ENCODE results near the gene TGFBR2. TPM values are rescaled to one million over a fixed set of nuclear protein-coding genes. Genes with fewer than 3 reads are reported as not detected.

The TGFBR2 gene
- polyA plus RNA-seq, 3 donors = 46.6 to 60.3 (median 57.0) TPM

DNA sequence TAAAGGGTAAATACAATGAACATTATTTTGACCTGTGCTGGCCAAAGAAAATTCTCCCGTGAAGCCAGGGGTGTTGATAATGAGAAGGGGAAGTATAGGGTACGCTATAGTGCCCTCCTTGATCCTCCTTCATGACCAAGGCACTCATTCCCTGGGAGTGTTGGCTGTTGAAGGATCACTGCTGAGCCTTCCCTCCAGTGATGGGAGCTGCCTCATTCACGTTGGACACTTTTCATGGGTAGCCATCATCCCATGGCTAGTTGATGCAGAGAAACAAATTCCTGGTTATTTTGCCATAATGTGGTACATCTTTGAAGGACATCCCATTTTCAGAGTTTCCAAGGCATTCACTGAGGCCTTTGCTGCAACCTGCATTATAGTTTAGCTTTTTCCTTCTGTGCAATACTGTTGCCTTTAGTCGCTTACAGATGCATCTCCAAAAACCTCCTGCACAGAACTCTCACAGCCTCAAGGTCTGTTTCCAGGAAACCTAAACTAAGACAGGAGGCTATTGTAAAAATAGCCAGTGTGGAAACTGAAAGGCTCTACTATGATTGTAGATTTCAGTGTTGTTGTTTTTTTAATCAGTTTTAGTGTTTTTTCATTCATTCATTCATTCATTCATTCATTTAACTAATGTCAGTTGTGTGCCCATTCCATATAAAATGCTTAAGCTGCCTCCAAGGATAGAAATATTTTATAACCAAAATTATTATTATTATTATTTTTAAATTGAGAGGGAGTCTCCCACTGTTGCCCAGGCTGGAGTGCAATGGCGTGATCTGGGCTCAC, 40.8 kb downstream of the TGFBR2 start:
- H2AFZ ChIP-seq (ENCODE audit: insufficient read depth, low read depth, low read length, poor library complexity, severe bottlenecking) = no peak overlapping the region
- Mint-ChIP-seq H3K9me3 (no peaks in the 10 kb centered on the region), H3K27me3 (ENCODE audit: low read depth in 3 of 3) (no peaks in the 10 kb centered on the region), H3K27ac (peak overlapping the region; percentile 81 to 93 (median 86)), H3K4me1 (peaks cover 91% of the 10 kb centered on the region), H3K4me3 (peak overlapping the region; percentile 53 to 63), H3K36me3 (peaks cover 75 to 78% of the 10 kb centered on the region in 2 donors)
- peak overlapping the region; percentile 39 for H3K9ac ChIP-seq (ENCODE audit: insufficient read depth, low read length, poor library complexity, severe bottlenecking)
- H3K36me3 ChIP-seq (replicated peaks in 1 of 2; ENCODE audit: control insufficient read depth in 1 of 2, insufficient read depth in 2 of 2, low read length in 2 of 2) = peaks cover 30 to 63% of the 10 kb centered on the region in 2 donors
- peaks cover 90% of the 10 kb centered on the region for H3K79me2 ChIP-seq (ENCODE audit: insufficient read depth, low read length)
- H3K4me2 ChIP-seq (replicated peaks; ENCODE audit: extremely low read depth, low read length, poor library complexity, severe bottlenecking) = peak overlapping the region; percentile 68
- no peak for DNase-seq
- 100% methylated on average over 1 of the region's 5 CpGs for WGBS (ENCODE audit: insufficient coverage)
- peaks cover 29% of the 10 kb centered on the region for H4K20me1 ChIP-seq (ENCODE audit: insufficient read depth, low read length)
- peak overlapping the region; percentile 74 to 89 for H3K27ac ChIP-seq (ENCODE audit: low read depth in 1 of 2, low read length in 2 of 2)
- H3K4me3 ChIP-seq (replicated peaks in 1 of 3; ENCODE audit: low read depth in 2 of 3, low read length in 3 of 3) = peak overlapping the region in 2 of 3 experiments; percentile 19 to 65
- TF ChIP-seq, protein P1, sequence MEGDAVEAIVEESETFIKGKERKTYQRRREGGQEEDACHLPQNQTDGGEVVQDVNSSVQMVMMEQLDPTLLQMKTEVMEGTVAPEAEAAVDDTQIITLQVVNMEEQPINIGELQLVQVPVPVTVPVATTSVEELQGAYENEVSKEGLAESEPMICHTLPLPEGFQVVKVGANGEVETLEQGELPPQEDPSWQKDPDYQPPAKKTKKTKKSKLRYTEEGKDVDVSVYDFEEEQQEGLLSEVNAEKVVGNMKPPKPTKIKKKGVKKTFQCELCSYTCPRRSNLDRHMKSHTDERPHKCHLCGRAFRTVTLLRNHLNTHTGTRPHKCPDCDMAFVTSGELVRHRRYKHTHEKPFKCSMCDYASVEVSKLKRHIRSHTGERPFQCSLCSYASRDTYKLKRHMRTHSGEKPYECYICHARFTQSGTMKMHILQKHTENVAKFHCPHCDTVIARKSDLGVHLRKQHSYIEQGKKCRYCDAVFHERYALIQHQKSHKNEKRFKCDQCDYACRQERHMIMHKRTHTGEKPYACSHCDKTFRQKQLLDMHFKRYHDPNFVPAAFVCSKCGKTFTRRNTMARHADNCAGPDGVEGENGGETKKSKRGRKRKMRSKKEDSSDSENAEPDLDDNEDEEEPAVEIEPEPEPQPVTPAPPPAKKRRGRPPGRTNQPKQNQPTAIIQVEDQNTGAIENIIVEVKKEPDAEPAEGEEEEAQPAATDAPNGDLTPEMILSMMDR (IDR thresholded peaks at IDR 0.05) = no peak
- intact Hi-C loops (cut with micrococcal nuclease) = loop anchor here in 1 of 2 donors (5.0 to 10.0 kb wide), 2 partner anchors 40 to 898 kb away; partner anchors contain the start of gene TGFBR2
- H3K27me3 ChIP-seq (ENCODE audit: control insufficient read depth in 2 of 2, insufficient read depth in 2 of 2, low read length in 2 of 2) = no peaks in the 10 kb centered on the region
- peaks cover 82 to 89% of the 10 kb centered on the region in 2 donors for H3K4me1 ChIP-seq (ENCODE audit: control insufficient read depth in 1 of 2, insufficient read depth in 2 of 2, low read length in 2 of 2)
- no peaks in the 10 kb centered on the region for H3K9me3 ChIP-seq (replicated peaks in 1 of 2; ENCODE audit: control insufficient read depth in 1 of 2, insufficient read depth in 1 of 2, low read length in 2 of 2)

- Histone ChIP-seq H3K9me3 (replicated peaks in 1 of 2; ENCODE audit: control insufficient read depth in 1 of 2, insufficient read depth in 1 of 2, low read length in 2 of 2) (no peaks in the 10 kb centered on the region), H3K4me2 (replicated peaks; ENCODE audit: extremely low read depth, low read length, poor library complexity, severe bottlenecking) (peak overlapping the region; percentile 46), H2AFZ (ENCODE audit: insufficient read depth, low read depth, low read length, poor library complexity, severe bottlenecking) (no peak overlapping the region), H3K4me3 (replicated peaks in 1 of 3; ENCODE audit: low read depth in 2 of 3, low read length in 3 of 3) (peak overlapping the region in 1 of 3 experiments; percentile 35), H3K9ac (ENCODE audit: insufficient read depth, low read length, poor library complexity, severe bottlenecking) (no peak overlapping the region), H3K79me2 (ENCODE audit: insufficient read depth, low read length) (peaks cover 83% of the 10 kb centered on the region), H3K4me1 (ENCODE audit: control insufficient read depth in 1 of 2, insufficient read depth in 2 of 2, low read length in 2 of 2) (peaks cover 67 to 72% of the 10 kb centered on the region in 2 donors), H3K27me3 (ENCODE audit: control insufficient read depth in 2 of 2, insufficient read depth in 2 of 2, low read length in 2 of 2) (no peaks in the 10 kb centered on the region), H4K20me1 (ENCODE audit: insufficient read depth, low read length) (peaks cover 14% of the 10 kb centered on the region), H3K27ac (ENCODE audit: low read depth in 1 of 2, low read length in 2 of 2) (peak overlapping the region; percentile 55 to 89), H3K36me3 (replicated peaks in 1 of 2; ENCODE audit: control insufficient read depth in 1 of 2, insufficient read depth in 2 of 2, low read length in 2 of 2) (peaks cover 44 to 79% of the 10 kb centered on the region in 2 donors)
- intact Hi-C loops (cut with micrococcal nuclease) = loop anchor here in 1 of 2 donors (5.0 to 10.0 kb wide), 2 partner anchors 42 to 896 kb away; partner anchors contain the start of gene TGFBR2
- Mint-ChIP-seq H3K36me3 (peaks cover 87 to 91% of the 10 kb centered on the region in 2 donors), H3K4me3 (peak overlapping the region in 1 of 2 donors; percentile 56), H3K27ac (peak overlapping the region; percentile 74 to 94 (median 85)), H3K9me3 (no peaks in the 10 kb centered on the region), H3K4me1 (peaks cover 77% of the 10 kb centered on the region), H3K27me3 (ENCODE audit: low read depth in 3 of 3) (no peaks in the 10 kb centered on the region)
- TF ChIP-seq, protein P1 (IDR thresholded peaks at IDR 0.05) = no peak
- 85% methylated on average over 4 of the region's 5 CpGs for WGBS (ENCODE audit: insufficient coverage)
- DNase-seq = no peak
These were observed 42.4 kb downstream of the TGFBR2 start for GRCh38 chr3:30648670-30649357.

All from CD14-positive monocyte (primary cell).